Right lobe of liver (tissue), 6 donors: Measurements from ENCODE around the gene MORC3. TPM values are rescaled to one million over a fixed set of nuclear protein-coding genes. Genes with fewer than 3 reads are reported as not detected.
A peak's percentile ranks its signal among the peaks of the same experiment; 100 is the strongest.

Experiments
- ATAC-seq, 4 donors: fragments of 200-7000 bp; cut with Tn5 transposase; one replicate each; pipeline ENCODE4 v1.9.1; 2020; ENCODE audit warnings: mild to moderate bottlenecking in 4 of 4, moderate library complexity in 4 of 4
- DNase-seq, 3 donors: peaks; one replicate each; pipeline ENCODE4 v3.0.0-alpha.2; 2020
- H3K27ac ChIP-seq, 3 donors: fragments of 200-600 bp; one replicate each; pipeline ENCODE4 v1.8.0; 2022
- H3K27me3 ChIP-seq, 2 donors: fragments of 200-600 bp; one replicate each; pipeline ENCODE4 v1.8.0; 2022
- H3K36me3 ChIP-seq, 4 donors: fragments of 200-600 bp; sonication (generic) in 1 of 4; one replicate each; pipeline versions ENCODE4 v1.5.1 to v1.8.0; 2017 to 2022; ENCODE audit warnings: control low read depth in 1 of 4
- H3K4me1 ChIP-seq, 4 donors: fragments of 200-600 bp; sonication (generic) in 1 of 4; one replicate each; pipeline versions ENCODE4 v1.5.1 to v1.8.0; 2017 to 2022; ENCODE audit warnings: control low read depth in 1 of 4
- H3K4me3 ChIP-seq, 3 donors: fragments of 200-600 bp; one replicate each; pipeline ENCODE4 v1.8.0; 2022
- H3K9me3 ChIP-seq, 4 donors: fragments of 200-600 bp; sonication (generic) in 1 of 4; one replicate each; pipeline versions ENCODE4 v1.5.1 to v1.8.0; 2017 to 2022; ENCODE audit warnings: control low read depth in 1 of 4
- CTCF ChIP-seq, 4 donors: fragments of 200-600 bp in 3 of 4; fragments of 450-650 bp in 1 of 4; IDR thresholded peaks; one replicate each; pipeline versions ENCODE4 v1.5.1 to v1.8.0; 2016 to 2022; ENCODE audit warnings: antibody characterized with exemption in 4 of 4, mild to moderate bottlenecking in 2 of 4
- POLR2A ChIP-seq: fragments of 450-650 bp; IDR thresholded peaks from one replicate; pipeline ENCODE4 v1.6.1; 2017; ENCODE audit warnings: antibody characterized with exemption, mild to moderate bottlenecking
- WGBS: methylation state at CpG from one replicate; pipeline ENCODE4 v1.1.6; 2018; ENCODE audit warnings: low coverage, low lambda C conversion rate; ENCODE audit not compliant: insufficient coverage; ENCODE audit errors: missing lambda C conversion rate; 5-methylcytosine and 5-hydroxymethylcytosine counted together
- intact Hi-C, 2 donors: fragments of 100-400 bp; cut with DNase I; formaldehyde crosslinking; loops; one replicate each; pipeline versions ENCODE4 v1.11.2 to v1.14.1; 2022
- total RNA-seq, 6 experiments: library from RNA; depleted of rRNA in 2 of 6; stranded (reverse); fragments of >200 nt in 2 of 6; fragmentation: NEBNext Ultra II Directional in 3 of 6; extraction: Animal tissue kit (Norgen Biotek cat#: 25700) in 3 of 6; gene quantifications; one replicate each; pipeline versions ENCODE4 v1.1.0 to v1.2.4, GENCODE V29; 2016 to 2023
- donor health status: DM: no; HTN: yes; CAD: no.
- donor health status: DM: no; HTN: no; CAD: no.
- donor health status: DM: no; HTN: no; CAD: no.
- donor health status: DM: no; HTN: yes; CAD: no.
- donor health status: DM: no; HTN: yes; CAD: no.

The MORC3 gene
- total RNA-seq, 6 experiments from 2014 or later: 8.5 to 16.5 (median 12.0) TPM

GRCh38 chr21:36415375-36415774 is 95.4 kb downstream of the MORC3 start:
- no peaks in the 10 kb centered on the region for H3K9me3 ChIP-seq

GRCh38 chr21:36419241-36419640 is 99.2 kb downstream of the MORC3 start:
- DNase-seq: peak in 2 of 3 donors; percentile 33 to 42
- no peaks in the 10 kb centered on the region for H3K27me3 ChIP-seq
- H3K4me1 ChIP-seq: peaks cover 0 to 5% (median 0%) of the 10 kb centered on the region in 4 donors
- no peaks in the 10 kb centered on the region for H3K36me3 ChIP-seq
- intact Hi-C loops: no loop called here
- WGBS: 81% methylated on average over 6 of the region's 14 CpGs
- no peak for ATAC-seq
- TF ChIP-seq POLR2A: no peak
- TF ChIP-seq CTCF (IDR thresholded peaks at IDR 0.05): no peak
- no peaks in the 10 kb centered on the region for H3K9me3 ChIP-seq
- no peak overlapping the region for H3K27ac ChIP-seq
- no peak overlapping the region for H3K4me3 ChIP-seq

More at GRCh38 chr21:36415375-36415774, 95.4 kb downstream of the MORC3 start:
- H3K27me3 ChIP-seq: no peaks in the 10 kb centered on the region
- H3K27ac ChIP-seq: no peak overlapping the region
- TF ChIP-seq CTCF (IDR thresholded peaks at IDR 0.05) (no peak), POLR2A (no peak)
- H3K4me1 ChIP-seq: no peaks in the 10 kb centered on the region
- ATAC-seq: no peak
- H3K36me3 ChIP-seq: no peaks in the 10 kb centered on the region
- H3K4me3 ChIP-seq: no peak overlapping the region
- DNase-seq: peak in 1 of 3 donors; percentile 5
- intact Hi-C loops: no loop called here
- 96% methylated on average over 5 of the region's 6 CpGs for WGBS

- intact Hi-C loops: loop anchor here (5.0 to 10.0 kb wide), 3 partner anchors 55 to 175 kb away; no protein-coding TSS in a partner anchor
- no peaks in the 10 kb centered on the region for H3K27me3 ChIP-seq
- WGBS: 10% methylated on average over 4 of the region's 8 CpGs
- DNase-seq (peak; percentile 78 to 85 (median 80)), ATAC-seq (peak; percentile 91 to 94 (median 92))
- H3K4me1 ChIP-seq: peaks cover 0 to 5% (median 0%) of the 10 kb centered on the region in 4 donors
- TF ChIP-seq POLR2A: no peak
- peak; percentile 82 to 86 (median 82) for TF ChIP-seq CTCF (IDR thresholded peaks at IDR 0.05)
- no peaks in the 10 kb centered on the region for H3K9me3 ChIP-seq
- H3K27ac ChIP-seq: no peak overlapping the region
- no peaks in the 10 kb centered on the region for H3K36me3 ChIP-seq
- H3K4me3 ChIP-seq: no peak overlapping the region
Observed at GRCh38 chr21:36419996-36420395, 100.0 kb downstream of the MORC3 start.

- DNase-seq: no peak
- intact Hi-C loops: loop anchor here (5.0 to 10.0 kb wide), 3 partner anchors 54 to 174 kb away; no protein-coding TSS in a partner anchor
- TF ChIP-seq POLR2A (no peak), CTCF (IDR thresholded peaks at IDR 0.05) (no peak)
- peaks cover 0 to 5% (median 0%) of the 10 kb centered on the region in 4 donors for H3K4me1 ChIP-seq
- no peaks in the 10 kb centered on the region for H3K36me3 ChIP-seq
- 81% methylated on average over 8 of the region's 18 CpGs for WGBS
- no peak overlapping the region for H3K27ac ChIP-seq
- no peak for ATAC-seq
- H3K9me3 ChIP-seq: no peaks in the 10 kb centered on the region
- no peaks in the 10 kb centered on the region for H3K27me3 ChIP-seq
- H3K4me3 ChIP-seq: no peak overlapping the region
Observed at GRCh38 chr21:36420571-36421339, 100.8 kb downstream of the MORC3 start.
